MM.1S (cell line): ENCODE data around the gene RAB6B.

Experiments used
- DNase-seq: peaks from one replicate; pipeline ENCODE4 v3.0.0-alpha.2; 2015
- H2AFZ ChIP-seq: fragments of 300-600 bp; sonication (generic); 2 replicates; pipeline ENCODE4 v1.6.0; 2016; ENCODE audit warnings: antibody characterized with exemption, low read length
- H3F3A ChIP-seq: fragments of 300-600 bp; sonication (generic); 2 replicates; pipeline ENCODE4 v1.6.1; 2016; ENCODE audit warnings: mild to moderate bottlenecking, antibody characterized with exemption, low read length, moderate library complexity, mixed read lengths; ENCODE audit not compliant: insufficient read depth
- H3K27ac ChIP-seq: fragments of 300-600 bp; sonication (generic); 2 replicates; pipeline ENCODE4 v1.5.1; 2016; ENCODE audit warnings: mild to moderate bottlenecking, low read length
- H3K27me3 ChIP-seq: fragments of 300-600 bp; sonication (generic); replicated peaks from 2 replicates; pipeline ENCODE4 v1.6.0; 2016; ENCODE audit warnings: low read length; ENCODE audit not compliant: insufficient read depth
- H3K36me3 ChIP-seq: fragments of 300-600 bp; sonication (generic); replicated peaks from 2 replicates; pipeline ENCODE4 v1.6.1; 2016; ENCODE audit warnings: mild to moderate bottlenecking, low read length, mixed read lengths; ENCODE audit not compliant: insufficient read depth
- H3K4me1 ChIP-seq: fragments of 300-600 bp; sonication (generic); 2 replicates; pipeline ENCODE4 v1.6.1; 2016; ENCODE audit warnings: low read length, mixed read lengths
- H3K4me2 ChIP-seq: fragments of 300-600 bp; sonication (generic); 2 replicates; pipeline ENCODE4 v1.6.0; 2016; ENCODE audit warnings: low read depth, low read length
- H3K4me3 ChIP-seq: fragments of 300-600 bp; sonication (generic); 2 replicates; pipeline ENCODE4 v1.5.1; 2016; ENCODE audit warnings: low read length, mixed read lengths
- H3K79me2 ChIP-seq: fragments of 300-600 bp; sonication (generic); 2 replicates; pipeline ENCODE4 v1.6.1; 2016; ENCODE audit warnings: mixed run types, low read length, mixed read lengths
- H3K9ac ChIP-seq: fragments of 300-600 bp; sonication (generic); 2 replicates; pipeline ENCODE4 v1.6.1; 2016; ENCODE audit warnings: low read length, mixed read lengths
- H3K9me2 ChIP-seq: fragments of 300-600 bp; sonication (generic); replicated peaks from 2 replicates; pipeline ENCODE4 v1.6.1; 2016; ENCODE audit warnings: mild to moderate bottlenecking, low read length, mixed read lengths; ENCODE audit not compliant: insufficient read depth
- H3K9me3 ChIP-seq: fragments of 300-600 bp; sonication (generic); replicated peaks from 2 replicates; pipeline ENCODE4 v1.6.1; 2016; ENCODE audit warnings: mild to moderate bottlenecking, low read length, mixed read lengths; ENCODE audit not compliant: insufficient read depth
- H4K20me1 ChIP-seq: fragments of 300-600 bp; sonication (generic); 2 replicates; pipeline ENCODE4 v1.6.1; 2016; ENCODE audit warnings: mild to moderate bottlenecking, low read length, moderate library complexity, mixed read lengths; ENCODE audit not compliant: insufficient read depth
- CTCF ChIP-seq: fragments of 300-600 bp; sonication (generic); IDR thresholded peaks from 2 replicates; pipeline ENCODE4 v1.5.1; 2016; ENCODE audit warnings: antibody characterized with exemption, low read length, mixed read lengths
- EZH2 ChIP-seq: fragments of 300-600 bp; sonication (generic); optimal IDR thresholded peaks from 2 replicates; pipeline ENCODE3; 2017; ENCODE audit warnings: low read depth, mild to moderate bottlenecking, antibody characterized with exemption, low read length, mixed read lengths
- EZH2phosphoT487 ChIP-seq: fragments of 300-600 bp; sonication (generic); IDR thresholded peaks from 2 replicates; pipeline ENCODE4 v1.6.1; 2018; ENCODE audit warnings: antibody characterized with exemption, low read length

The RAB6B gene

GRCh38 chr3:133775309-133775708 lies 120.4 kb downstream of the RAB6B start:
- H3K9me2 ChIP-seq = no peaks in the 10 kb centered on the region
- H4K20me1 ChIP-seq = no peaks in the 10 kb centered on the region
- TF ChIP-seq EZH2 = no peak
- TF ChIP-seq CTCF = no peak
- TF ChIP-seq EZH2phosphoT487 = no peak
- DNase-seq = no peak
- H3K4me2 ChIP-seq = no peak overlapping the region
- H3K4me3 ChIP-seq = no peak overlapping the region
- no peaks in the 10 kb centered on the region for H3K79me2 ChIP-seq
- H3K9me3 ChIP-seq = no peaks in the 10 kb centered on the region
- H2AFZ ChIP-seq = no peak overlapping the region
- H3K4me1 ChIP-seq = no peaks in the 10 kb centered on the region
- H3K27ac ChIP-seq = no peak overlapping the region
- no peaks in the 10 kb centered on the region for H3K36me3 ChIP-seq
- H3K9ac ChIP-seq = no peak overlapping the region
- H3F3A ChIP-seq = no peaks in the 10 kb centered on the region
- H3K27me3 ChIP-seq = no peaks in the 10 kb centered on the region
